ENCODE results near the gene LGALS1.
A peak's percentile ranks its signal among the peaks of the same experiment; 100 is the strongest.

The LGALS1 gene

GRCh38 chr22:37632174-37633088 is 43.0 kb upstream of the LGALS1 start:
- no peak for TF ChIP-seq CTCF (IDR thresholded peaks at IDR 0.05; ENCODE audit: insufficient read depth, low read length, poor library complexity, severe bottlenecking)
- Histone ChIP-seq H3K27me3 (replicated peaks; ENCODE audit: control insufficient read depth, insufficient read depth, low read length) (no peaks in the 10 kb centered on the region), H3K4me3 (replicated peaks; ENCODE audit: low read depth, low read length) (no peak overlapping the region), H3K36me3 (ENCODE audit: control insufficient read depth, insufficient read depth, low read length) (peaks cover 21% of the 10 kb centered on the region)
- DNase-seq (ENCODE audit: extremely low read depth, insufficient read length) = no peak

- TF ChIP-seq CTCF (IDR thresholded peaks at IDR 0.05; ENCODE audit: insufficient read depth, low read length, poor library complexity, severe bottlenecking) = no peak
- H3K27me3 ChIP-seq (replicated peaks; ENCODE audit: control insufficient read depth, insufficient read depth, low read length) = no peaks in the 10 kb centered on the region
- H3K36me3 ChIP-seq (ENCODE audit: control insufficient read depth, insufficient read depth, low read length) = peaks cover 21% of the 10 kb centered on the region
- H3K4me3 ChIP-seq (replicated peaks; ENCODE audit: low read depth, low read length) = peak overlapping the region; percentile 15; the same call in 1 of the 2 replicates
- DNase-seq (ENCODE audit: extremely low read depth, insufficient read length) = peak; percentile 80
These were observed 42.3 kb upstream of the LGALS1 start for GRCh38 chr22:37633089-37633624.

DNA sequence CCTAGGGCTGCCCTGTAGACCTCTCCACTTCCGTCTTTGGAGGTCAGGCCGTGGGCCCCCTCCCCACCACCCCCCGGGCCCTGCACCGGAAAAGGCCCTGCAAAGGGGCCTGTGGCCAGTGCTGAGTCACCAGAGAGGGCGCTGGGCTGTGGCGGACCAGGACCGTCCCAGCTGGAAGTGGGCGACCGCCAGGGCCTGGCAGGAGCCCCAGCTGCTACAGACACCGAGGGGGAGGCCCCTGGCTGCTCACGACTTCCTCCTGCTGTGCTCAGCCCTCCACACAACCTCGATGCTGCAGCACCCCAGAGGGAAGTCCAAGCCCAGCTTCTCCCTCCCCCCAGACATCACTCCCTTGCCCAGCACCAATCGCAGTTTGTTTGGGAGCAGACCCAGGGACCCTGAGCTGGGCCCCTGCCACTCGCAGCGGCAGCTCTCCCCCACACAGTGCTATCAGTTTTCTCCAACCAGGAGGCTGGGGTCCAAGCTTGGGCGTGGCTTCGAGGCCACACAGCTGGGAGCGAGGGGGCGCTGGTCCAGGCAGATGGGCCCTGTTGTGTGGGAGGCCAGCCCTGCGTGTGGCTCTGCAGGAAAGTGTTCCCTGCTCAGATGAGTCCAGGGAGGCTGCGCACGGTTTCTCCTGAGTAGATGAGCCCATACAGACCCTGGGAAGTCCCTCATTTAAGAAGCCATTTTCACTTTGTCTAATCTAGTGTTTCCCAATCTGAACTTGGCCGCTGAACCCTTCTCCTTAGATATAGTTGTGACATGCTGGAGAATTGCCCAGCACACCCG is 41.6 kb upstream of the LGALS1 start:
- H3K27me3 ChIP-seq (replicated peaks; ENCODE audit: control insufficient read depth, insufficient read depth, low read length) = no peaks in the 10 kb centered on the region
- peak overlapping the region; percentile 34; the same call in 1 of the 2 replicates for H3K4me3 ChIP-seq (replicated peaks; ENCODE audit: low read depth, low read length)
- DNase-seq (ENCODE audit: extremely low read depth, insufficient read length) = peak; percentile 87
- H3K36me3 ChIP-seq (ENCODE audit: control insufficient read depth, insufficient read depth, low read length) = peaks cover 19% of the 10 kb centered on the region
- TF ChIP-seq CTCF (IDR thresholded peaks at IDR 0.05; ENCODE audit: insufficient read depth, low read length, poor library complexity, severe bottlenecking) = peak; percentile 31

GRCh38 chr22:37634417-37634924 is 41.0 kb upstream of the LGALS1 start:
- Histone ChIP-seq H3K36me3 (ENCODE audit: control insufficient read depth, insufficient read depth, low read length) (peaks cover 13% of the 10 kb centered on the region), H3K4me3 (replicated peaks; ENCODE audit: low read depth, low read length) (peak overlapping the region; percentile 34), H3K27me3 (replicated peaks; ENCODE audit: control insufficient read depth, insufficient read depth, low read length) (no peaks in the 10 kb centered on the region)
- TF ChIP-seq CTCF (IDR thresholded peaks at IDR 0.05; ENCODE audit: insufficient read depth, low read length, poor library complexity, severe bottlenecking) = peak; percentile 54
- peak; percentile 63 for DNase-seq (ENCODE audit: extremely low read depth, insufficient read length)

- no peak for DNase-seq (ENCODE audit: extremely low read depth, insufficient read length)
- peaks cover 8% of the 10 kb centered on the region for H3K36me3 ChIP-seq (ENCODE audit: control insufficient read depth, insufficient read depth, low read length)
- no peak for TF ChIP-seq CTCF (IDR thresholded peaks at IDR 0.05; ENCODE audit: insufficient read depth, low read length, poor library complexity, severe bottlenecking)
- no peaks in the 10 kb centered on the region for H3K27me3 ChIP-seq (replicated peaks; ENCODE audit: control insufficient read depth, insufficient read depth, low read length)
- H3K4me3 ChIP-seq (replicated peaks; ENCODE audit: low read depth, low read length) = no peak overlapping the region
These were observed 40.3 kb upstream of the LGALS1 start for GRCh38 chr22:37635157-37635556.
